T-helper 2 cell treated with Interferon-gamma antibody and Interleukin-4, amounts not matched to agents 5 μg/mL and 100 μg/mL, for 36 hours (primary cell): ENCODE data around the gene CACNA1G.

Experiments
- DNase-seq: peaks from one replicate; pipeline ENCODE4 v3.0.0; 2021; ENCODE audit warnings: low spot score
- H3K27ac Mint-ChIP-seq: one replicate; pipeline ENCODE4 v1.8.0; 2021; ENCODE audit warnings: mild to moderate bottlenecking, mixed read lengths
- H3K27me3 Mint-ChIP-seq: one replicate; pipeline ENCODE4 v1.8.0; 2021; ENCODE audit warnings: low read depth, mixed read lengths
- H3K36me3 Mint-ChIP-seq: one replicate; pipeline ENCODE4 v1.8.0; 2021; ENCODE audit warnings: low read depth, mixed read lengths
- H3K4me1 Mint-ChIP-seq: one replicate; pipeline ENCODE4 v1.8.0; 2021; ENCODE audit warnings: low read depth, mixed read lengths
- H3K4me3 Mint-ChIP-seq: one replicate; pipeline ENCODE4 v1.8.0; 2022; ENCODE audit warnings: mild to moderate bottlenecking, moderate library complexity, mixed read lengths
- H3K9me3 Mint-ChIP-seq: one replicate; pipeline ENCODE4 v1.8.0; 2021; ENCODE audit warnings: mixed read lengths

CACNA1G gene

GRCh38 chr17:50587571-50587970 lies 27.1 kb downstream of the CACNA1G start:
- no peaks in the 10 kb centered on the region for H3K36me3 Mint-ChIP-seq
- no peaks in the 10 kb centered on the region for H3K4me1 Mint-ChIP-seq
- no peak overlapping the region for H3K27ac Mint-ChIP-seq
- H3K27me3 Mint-ChIP-seq, result peaks cover 14% of the 10 kb centered on the region
- H3K4me3 Mint-ChIP-seq, result no peak overlapping the region
- H3K9me3 Mint-ChIP-seq, result no peaks in the 10 kb centered on the region
- no peak for DNase-seq

GRCh38 chr17:50588391-50589049 lies 28.0 kb downstream of the CACNA1G start:
- no peak for DNase-seq
- H3K9me3 Mint-ChIP-seq, result no peaks in the 10 kb centered on the region
- no peak overlapping the region for H3K27ac Mint-ChIP-seq
- H3K36me3 Mint-ChIP-seq, result no peaks in the 10 kb centered on the region
- peaks cover 14% of the 10 kb centered on the region for H3K27me3 Mint-ChIP-seq
- no peak overlapping the region for H3K4me3 Mint-ChIP-seq
- no peaks in the 10 kb centered on the region for H3K4me1 Mint-ChIP-seq

GRCh38 chr17:50589095-50589705 lies 28.7 kb downstream of the CACNA1G start:
- no peaks in the 10 kb centered on the region for H3K36me3 Mint-ChIP-seq
- no peak overlapping the region for H3K4me3 Mint-ChIP-seq
- peaks cover 8% of the 10 kb centered on the region for H3K27me3 Mint-ChIP-seq
- no peak overlapping the region for H3K27ac Mint-ChIP-seq
- H3K4me1 Mint-ChIP-seq, result no peaks in the 10 kb centered on the region
- no peaks in the 10 kb centered on the region for H3K9me3 Mint-ChIP-seq
- no peak for DNase-seq

GRCh38 chr17:50590946-50591737 lies 30.6 kb downstream of the CACNA1G start:
- DNase-seq, result no peak
- Mint-ChIP-seq H3K4me3 (no peak overlapping the region), H3K36me3 (no peaks in the 10 kb centered on the region), H3K27ac (no peak overlapping the region), H3K4me1 (no peaks in the 10 kb centered on the region), H3K27me3 (peaks cover 7% of the 10 kb centered on the region), H3K9me3 (no peaks in the 10 kb centered on the region)

- Mint-ChIP-seq H3K27ac (no peak overlapping the region), H3K4me3 (no peak overlapping the region), H3K36me3 (no peaks in the 10 kb centered on the region), H3K27me3 (peaks cover 7% of the 10 kb centered on the region), H3K9me3 (no peaks in the 10 kb centered on the region), H3K4me1 (no peaks in the 10 kb centered on the region)
- no peak for DNase-seq
Measured at GRCh38 chr17:50593321-50593720, 32.8 kb downstream of the CACNA1G start.

GRCh38 chr17:50594128-50594823 lies 33.8 kb downstream of the CACNA1G start:
- Mint-ChIP-seq H3K4me1 (no peaks in the 10 kb centered on the region), H3K36me3 (no peaks in the 10 kb centered on the region), H3K4me3 (no peak overlapping the region), H3K27ac (no peak overlapping the region), H3K9me3 (no peaks in the 10 kb centered on the region), H3K27me3 (peaks cover 3% of the 10 kb centered on the region)
- no peak for DNase-seq

- no peaks in the 10 kb centered on the region for H3K4me1 Mint-ChIP-seq
- no peak overlapping the region for H3K27ac Mint-ChIP-seq
- no peak for DNase-seq
- H3K4me3 Mint-ChIP-seq, result no peak overlapping the region
- H3K36me3 Mint-ChIP-seq, result no peaks in the 10 kb centered on the region
- no peaks in the 10 kb centered on the region for H3K9me3 Mint-ChIP-seq
- peaks cover 2% of the 10 kb centered on the region for H3K27me3 Mint-ChIP-seq
Measured at GRCh38 chr17:50594892-50595291, 34.4 kb downstream of the CACNA1G start.

- no peak for DNase-seq
- peaks cover 2% of the 10 kb centered on the region for H3K27me3 Mint-ChIP-seq
- no peaks in the 10 kb centered on the region for H3K4me1 Mint-ChIP-seq
- H3K36me3 Mint-ChIP-seq, result no peaks in the 10 kb centered on the region
- no peaks in the 10 kb centered on the region for H3K9me3 Mint-ChIP-seq
- H3K4me3 Mint-ChIP-seq, result no peak overlapping the region
- no peak overlapping the region for H3K27ac Mint-ChIP-seq
Measured at GRCh38 chr17:50596191-50597037, 35.9 kb downstream of the CACNA1G start.

GRCh38 chr17:50598487-50598886 lies 38.0 kb downstream of the CACNA1G start:
- no peak overlapping the region for H3K4me3 Mint-ChIP-seq
- no peak for DNase-seq
- no peak overlapping the region for H3K27ac Mint-ChIP-seq
- H3K9me3 Mint-ChIP-seq, result no peaks in the 10 kb centered on the region
- no peaks in the 10 kb centered on the region for H3K4me1 Mint-ChIP-seq
- H3K36me3 Mint-ChIP-seq, result no peaks in the 10 kb centered on the region
- H3K27me3 Mint-ChIP-seq, result no peaks in the 10 kb centered on the region

GRCh38 chr17:50599606-50600005 lies 39.1 kb downstream of the CACNA1G start:
- DNase-seq, result no peak
- H3K4me3 Mint-ChIP-seq, result no peak overlapping the region
- no peaks in the 10 kb centered on the region for H3K36me3 Mint-ChIP-seq
- no peaks in the 10 kb centered on the region for H3K9me3 Mint-ChIP-seq
- H3K27me3 Mint-ChIP-seq, result no peaks in the 10 kb centered on the region
- H3K27ac Mint-ChIP-seq, result no peak overlapping the region
- no peaks in the 10 kb centered on the region for H3K4me1 Mint-ChIP-seq

- Mint-ChIP-seq H3K4me1 (no peaks in the 10 kb centered on the region), H3K27me3 (peaks cover 8% of the 10 kb centered on the region), H3K4me3 (no peak overlapping the region), H3K9me3 (no peaks in the 10 kb centered on the region), H3K27ac (no peak overlapping the region), H3K36me3 (no peaks in the 10 kb centered on the region)
- no peak for DNase-seq
Measured at GRCh38 chr17:50601823-50602375, 41.4 kb downstream of the CACNA1G start.

GRCh38 chr17:50602836-50603235 lies 42.3 kb downstream of the CACNA1G start:
- H3K27ac Mint-ChIP-seq, result no peak overlapping the region
- H3K9me3 Mint-ChIP-seq, result no peaks in the 10 kb centered on the region
- no peaks in the 10 kb centered on the region for H3K4me1 Mint-ChIP-seq
- H3K27me3 Mint-ChIP-seq, result peaks cover 8% of the 10 kb centered on the region
- no peak for DNase-seq
- H3K36me3 Mint-ChIP-seq, result no peaks in the 10 kb centered on the region
- no peak overlapping the region for H3K4me3 Mint-ChIP-seq

- no peak overlapping the region for H3K27ac Mint-ChIP-seq
- H3K36me3 Mint-ChIP-seq, result no peaks in the 10 kb centered on the region
- no peak for DNase-seq
- H3K9me3 Mint-ChIP-seq, result no peaks in the 10 kb centered on the region
- H3K4me1 Mint-ChIP-seq, result no peaks in the 10 kb centered on the region
- H3K27me3 Mint-ChIP-seq, result peaks cover 8% of the 10 kb centered on the region
- H3K4me3 Mint-ChIP-seq, result no peak overlapping the region
Measured at GRCh38 chr17:50603340-50603739, 42.8 kb downstream of the CACNA1G start.
